ENCODE data around the gene ZAR1.
"Not testable (repeated sequence)": the region's sequence is repeated elsewhere in the genome, so short reads cannot be mapped to it uniquely, and the experiment has no call there.

Gene ZAR1

GRCh38 chr4:48490012-48490679 lies at the start of gene ZAR1:
TSS of gene ZAR1 (plus strand) at chr4:48490252. CDS start at chr4:48490292, 40 bp downstream.
- DNase-seq: no peak

- not testable (repeated sequence) for DNase-seq
Measured at GRCh38 chr4:48440914-48441313, 49.1 kb upstream of the ZAR1 start.

GRCh38 chr4:48445704-48446103 lies 44.3 kb upstream of the ZAR1 start:
- DNase-seq: no peak

DNA sequence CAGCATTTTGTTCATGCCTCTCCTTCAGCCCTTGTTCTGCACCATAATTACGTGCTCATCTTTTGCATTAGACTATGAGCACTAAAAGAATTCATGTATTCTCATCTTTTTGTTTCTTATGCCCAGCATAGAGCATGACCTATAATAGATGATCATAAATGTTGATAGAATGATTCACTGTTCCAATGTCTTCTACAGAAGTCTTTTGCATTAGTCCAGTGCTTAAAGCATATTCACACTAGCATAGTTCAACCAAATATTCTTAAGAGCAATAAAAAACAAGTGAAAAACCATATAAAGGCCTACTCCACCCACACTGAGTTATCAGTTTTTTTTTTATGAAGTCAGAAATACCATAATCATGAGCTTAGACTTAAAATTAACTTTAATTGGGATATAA lies 43.4 kb upstream of the ZAR1 start:
- no peak for DNase-seq

GRCh38 chr4:48449151-48449550 lies 40.9 kb upstream of the ZAR1 start:
- no peak for DNase-seq

- DNase-seq: no peak
Measured at GRCh38 chr4:48450740-48451139, 39.3 kb upstream of the ZAR1 start.

GRCh38 chr4:48451656-48452055 lies 38.4 kb upstream of the ZAR1 start:
- DNase-seq: not testable (repeated sequence)

GRCh38 chr4:48454591-48454990 lies 35.5 kb upstream of the ZAR1 start:
- no peak for DNase-seq

GRCh38 chr4:48461000-48461399 lies 29.1 kb upstream of the ZAR1 start:
- DNase-seq: no peak

GRCh38 chr4:48462363-48462762 lies 27.7 kb upstream of the ZAR1 start:
- DNase-seq: no peak

DNA sequence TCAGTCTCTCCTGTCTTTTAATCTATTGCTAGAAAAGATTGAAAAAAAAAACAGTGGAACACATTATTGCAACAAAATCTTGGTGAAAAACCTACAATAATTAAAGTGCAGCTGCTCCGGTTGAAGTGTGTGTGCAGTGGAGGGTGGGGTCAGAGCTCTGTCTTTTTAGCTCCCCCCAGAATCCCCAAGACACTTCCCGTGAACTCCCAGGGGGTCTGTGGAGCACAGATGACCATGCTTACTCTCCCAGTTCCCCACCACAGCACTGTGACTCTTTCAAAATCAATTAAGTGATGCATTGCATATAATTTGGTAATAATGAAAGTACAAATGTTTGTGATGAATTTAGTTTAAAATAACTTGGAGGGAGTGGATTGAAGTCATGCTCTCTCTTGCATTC lies 22.6 kb upstream of the ZAR1 start:
- no peak for DNase-seq

- no peak for DNase-seq
Measured at GRCh38 chr4:48467891-48468290, 22.2 kb upstream of the ZAR1 start.

GRCh38 chr4:48470137-48470536 lies 19.9 kb upstream of the ZAR1 start:
- no peak for DNase-seq

DNA sequence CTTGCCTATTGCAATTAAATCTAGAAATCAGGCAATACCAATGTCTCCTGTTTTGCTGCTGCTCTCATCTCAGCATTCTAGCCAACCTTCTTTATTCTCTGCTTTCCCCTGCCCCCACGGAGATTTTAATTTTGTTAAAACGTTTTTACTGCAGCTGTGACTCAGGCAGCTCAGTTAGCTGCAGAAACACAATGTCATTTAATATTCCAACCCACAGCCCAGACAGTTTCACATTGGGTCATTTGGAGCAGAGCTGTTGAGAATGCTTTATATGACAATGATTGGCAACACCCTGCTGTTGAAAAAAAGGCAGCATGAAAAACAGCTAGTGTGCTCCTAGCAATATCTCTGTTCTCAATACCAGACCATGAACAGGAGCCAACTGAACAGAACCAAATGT lies 19.5 kb upstream of the ZAR1 start:
- DNase-seq: no peak

GRCh38 chr4:48472794-48473193 lies 17.3 kb upstream of the ZAR1 start:
- no peak for DNase-seq

DNA sequence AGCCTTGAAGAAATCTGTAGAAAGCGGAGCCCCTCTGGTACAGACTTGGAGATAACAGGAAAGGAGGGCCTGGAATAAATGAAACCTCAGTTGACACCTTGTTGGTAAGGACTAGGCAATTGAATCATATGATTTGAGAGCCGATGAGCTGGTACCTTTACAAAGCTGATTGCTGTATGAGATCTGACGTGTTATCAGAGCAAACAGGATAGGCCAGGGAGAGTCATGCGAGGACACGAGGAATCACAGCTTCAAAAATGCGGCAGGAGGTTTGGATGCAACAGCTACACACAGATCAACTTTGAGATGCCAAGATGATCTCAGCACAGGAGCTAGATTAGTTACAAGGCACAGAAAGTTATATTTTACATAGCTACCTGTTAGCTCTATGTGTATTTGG lies 14.3 kb upstream of the ZAR1 start:
- no peak for DNase-seq

DNA sequence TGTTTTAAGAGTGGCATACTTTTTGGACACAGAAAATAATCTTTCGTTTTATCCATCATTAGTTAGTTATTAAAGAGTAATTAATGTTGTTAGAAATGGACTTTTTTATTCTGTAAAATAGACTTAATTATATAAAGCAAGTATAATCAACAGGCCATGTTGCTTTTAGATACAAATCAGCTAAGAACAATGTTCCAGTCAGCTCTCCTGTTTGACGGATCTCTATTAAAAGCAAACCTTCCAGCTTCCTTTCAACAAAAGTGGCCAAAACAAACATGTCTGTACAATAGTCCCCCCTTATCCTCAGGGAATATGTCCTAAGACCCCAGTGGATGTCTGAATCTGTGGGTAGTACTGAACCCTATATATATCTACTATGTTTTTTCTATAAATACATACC lies 11.8 kb upstream of the ZAR1 start:
- no peak for DNase-seq

- DNase-seq: no peak
Measured at GRCh38 chr4:48481581-48481980, 8.5 kb upstream of the ZAR1 start.

DNA sequence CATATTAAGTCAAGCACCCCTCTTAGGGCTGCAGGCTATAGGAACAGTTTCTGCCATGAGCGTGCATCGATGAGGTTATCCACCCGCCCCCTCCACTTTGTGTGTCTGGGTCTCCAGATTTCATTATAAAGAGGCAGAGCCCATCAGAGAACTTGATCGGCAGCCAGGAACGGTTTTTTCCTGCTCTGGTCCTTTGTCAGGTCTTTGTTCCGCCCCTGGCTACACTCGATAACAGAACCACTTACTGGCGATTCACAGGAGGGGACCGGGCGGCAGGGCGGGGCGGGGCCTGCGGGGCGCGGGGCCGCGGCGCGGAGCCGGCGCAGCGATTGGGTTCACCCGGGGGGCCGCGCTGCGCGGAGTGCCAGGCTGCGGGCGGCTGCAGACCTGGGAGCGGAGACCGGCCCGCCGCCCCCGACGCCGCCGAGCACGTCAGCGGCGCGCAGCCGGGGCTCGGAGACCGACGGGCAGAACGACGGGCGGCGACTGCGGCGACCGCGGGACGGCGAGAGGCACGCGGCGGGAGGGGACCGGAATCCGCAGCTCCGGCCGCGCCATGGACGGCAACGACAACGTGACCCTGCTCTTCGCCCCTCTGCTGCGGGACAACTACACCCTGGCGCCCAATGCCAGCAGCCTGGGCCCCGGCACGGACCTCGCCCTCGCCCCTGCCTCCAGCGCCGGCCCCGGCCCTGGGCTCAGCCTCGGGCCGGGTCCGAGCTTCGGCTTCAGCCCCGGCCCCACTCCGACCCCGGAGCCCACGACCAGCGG lies 6.9 kb upstream of the ZAR1 start, which contains the start of gene SLC10A4:
Gene SLC10A4 (plus strand): TSS at position 338 of the 771 bp plus-strand sequence. CDS start 219 bp downstream, at position 557.
- no peak for DNase-seq

DNA sequence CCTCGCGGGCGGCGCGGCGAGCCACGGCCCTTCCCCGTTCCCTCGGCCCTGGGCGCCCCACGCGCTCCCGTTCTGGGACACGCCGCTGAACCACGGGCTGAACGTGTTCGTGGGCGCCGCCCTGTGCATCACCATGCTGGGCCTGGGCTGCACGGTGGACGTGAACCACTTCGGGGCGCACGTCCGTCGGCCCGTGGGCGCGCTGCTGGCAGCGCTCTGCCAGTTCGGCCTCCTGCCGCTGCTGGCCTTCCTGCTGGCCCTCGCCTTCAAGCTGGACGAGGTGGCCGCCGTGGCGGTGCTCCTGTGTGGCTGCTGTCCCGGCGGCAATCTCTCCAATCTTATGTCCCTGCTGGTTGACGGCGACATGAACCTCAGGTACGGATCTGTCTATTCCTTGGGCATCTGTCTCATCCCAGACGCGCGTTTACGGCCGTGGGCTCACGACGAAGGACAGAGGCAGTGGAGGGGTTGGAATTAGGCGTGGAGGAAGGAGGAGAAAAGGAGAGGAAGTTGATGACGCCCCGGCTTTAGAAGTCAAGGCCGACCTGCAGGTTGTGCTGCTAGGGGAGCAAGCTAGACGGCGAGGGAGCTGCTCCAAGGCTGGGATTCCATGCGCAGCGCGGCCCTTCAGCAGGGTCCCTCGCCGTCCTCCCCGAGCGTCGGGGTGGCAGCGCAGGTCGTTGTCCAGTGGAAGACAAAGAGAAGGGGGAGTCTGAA lies 6.1 kb upstream of the ZAR1 start:
- no peak for DNase-seq

GRCh38 chr4:48484494-48485168 lies 5.4 kb upstream of the ZAR1 start:
- DNase-seq: no peak

DNA sequence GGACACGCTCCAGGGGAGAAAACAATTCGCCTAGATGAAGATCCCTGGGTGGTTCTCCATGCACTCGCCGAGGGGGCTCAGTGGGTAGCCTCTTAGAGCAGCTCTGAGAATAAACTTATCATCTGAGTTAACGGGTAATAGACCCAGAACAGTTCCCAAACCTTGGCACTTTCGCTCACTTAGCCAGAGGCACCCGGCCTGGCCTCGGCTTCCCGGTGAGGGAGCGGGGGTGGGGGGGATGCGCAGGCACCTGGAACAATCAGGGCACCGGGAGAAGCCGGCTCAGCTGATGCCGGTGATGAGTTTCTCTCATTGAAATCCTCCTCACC lies 405 bp upstream of the ZAR1 start:
- no peak for DNase-seq

Measured in activated T-cell treated with anti-CD3 and anti-CD28 coated beads for 4 hours (primary cell).